NCI-H82 treated with DMSO at 0.1 percent for 48 hours (cell line): Measurements from ENCODE around the gene DNAAF8.
"Not testable (repeated sequence)": the region's sequence is repeated elsewhere in the genome, so short reads cannot be mapped to it uniquely, and the experiment has no call there.

Source experiments
- DNase-seq: peaks from one replicate; lab custom pipeline; 2025; ENCODE audit not compliant: unreplicated experiment; lab: John Stamatoyannopoulos, UW

Gene DNAAF8

DNA sequence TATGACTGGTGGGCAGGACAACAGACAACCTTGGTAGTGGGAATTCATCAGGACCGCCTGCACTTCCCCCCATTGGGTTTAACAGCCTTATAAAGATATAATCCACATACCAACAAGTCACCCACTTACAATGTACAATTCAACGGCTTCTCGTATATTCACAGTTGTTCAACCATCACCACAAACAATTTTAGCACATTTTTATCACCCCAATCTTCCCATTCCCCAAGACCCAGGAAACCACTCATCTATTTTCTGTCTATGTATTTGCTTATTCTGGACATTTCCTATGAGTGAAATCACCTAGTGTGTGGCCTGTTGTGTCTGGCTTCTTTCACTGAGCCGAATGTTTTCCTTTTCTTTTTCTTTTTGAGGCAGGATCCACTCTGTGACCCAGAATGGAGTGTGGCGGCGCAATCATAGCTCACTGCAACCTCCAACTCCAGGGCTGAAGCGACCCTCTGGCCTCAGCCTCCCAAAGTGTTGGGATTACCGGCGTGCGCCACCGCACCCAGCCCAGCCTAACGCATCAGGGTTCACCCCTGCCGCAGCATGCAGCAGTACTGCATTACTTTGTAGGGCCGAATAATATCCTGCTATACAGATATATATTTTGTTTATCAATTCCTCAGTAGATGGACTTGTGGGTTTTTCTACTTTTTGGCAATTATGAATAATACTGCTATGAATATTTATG lies 11.1 kb upstream of the DNAAF8 start:
- no peak for DNase-seq

GRCh38 chr16:4724661-4725270 lies 9.6 kb upstream of the DNAAF8 start:
- DNase-seq = no peak

DNA sequence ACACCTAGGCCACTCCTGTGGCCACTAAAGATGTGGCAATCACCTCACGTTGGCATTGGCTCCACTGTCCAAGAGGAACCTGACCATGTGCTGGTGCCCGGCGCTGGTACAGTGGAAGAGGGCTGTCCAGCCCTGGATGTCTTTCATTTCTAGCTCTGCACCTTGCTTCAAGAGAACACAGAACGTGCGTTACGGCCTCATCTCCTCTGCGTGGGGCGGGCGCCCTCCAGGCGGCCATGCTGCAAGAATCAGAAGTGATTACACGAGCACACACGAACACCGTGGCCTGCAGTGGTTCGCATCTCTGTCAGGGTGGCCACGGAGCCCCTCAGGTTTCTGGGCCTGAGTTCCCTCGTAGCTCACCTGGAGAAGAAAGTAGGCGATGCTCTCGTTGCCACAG lies 7.7 kb upstream of the DNAAF8 start:
- DNase-seq = no peak

DNA sequence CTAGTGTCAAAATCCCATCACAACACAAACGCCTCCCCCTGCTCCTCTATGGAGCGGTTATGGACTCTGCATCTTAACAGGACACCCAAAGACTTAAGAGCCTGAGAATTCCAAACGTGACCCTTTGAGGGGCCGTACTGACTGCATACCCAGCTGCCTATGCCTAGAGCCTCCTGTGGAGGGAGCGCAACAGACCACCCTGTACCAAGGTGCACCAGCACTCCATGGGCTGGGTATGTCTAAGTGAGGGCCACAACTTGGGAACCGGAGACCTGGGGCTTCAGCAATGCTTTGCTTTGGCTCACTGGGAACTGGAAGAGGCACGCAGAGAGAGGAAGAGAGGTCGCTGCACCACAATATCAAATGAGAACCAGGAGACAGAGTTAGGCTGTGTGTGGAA lies 5.7 kb upstream of the DNAAF8 start:
- no peak for DNase-seq

GRCh38 chr16:4729876-4730275 lies 4.5 kb upstream of the DNAAF8 start:
- DNase-seq = no peak

DNA sequence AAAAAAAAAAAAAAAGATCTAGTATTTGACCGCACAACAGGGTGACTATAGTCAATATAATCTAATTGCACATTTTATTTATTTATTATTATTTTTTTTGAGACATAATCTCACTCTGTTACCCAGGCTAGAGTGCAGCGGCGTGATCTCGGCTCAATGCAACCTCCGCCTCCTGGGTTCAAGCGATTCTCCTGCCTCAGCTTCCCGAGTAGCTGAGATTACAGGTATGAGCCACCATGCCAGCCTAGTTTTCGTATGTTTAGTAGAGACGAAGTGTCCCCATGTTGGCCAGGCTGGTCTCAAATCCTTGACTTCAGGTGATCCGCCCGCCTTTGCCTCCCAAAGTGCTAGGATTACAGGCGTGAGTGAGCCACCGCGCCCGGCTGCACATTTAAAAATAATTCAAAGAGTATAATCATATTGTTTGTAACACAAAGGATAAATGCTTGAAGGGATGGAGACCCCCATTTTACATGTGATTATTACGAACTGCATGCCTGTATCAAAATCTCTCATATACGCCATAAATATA lies 1.1 kb upstream of the DNAAF8 start:
- DNase-seq = no peak

DNA sequence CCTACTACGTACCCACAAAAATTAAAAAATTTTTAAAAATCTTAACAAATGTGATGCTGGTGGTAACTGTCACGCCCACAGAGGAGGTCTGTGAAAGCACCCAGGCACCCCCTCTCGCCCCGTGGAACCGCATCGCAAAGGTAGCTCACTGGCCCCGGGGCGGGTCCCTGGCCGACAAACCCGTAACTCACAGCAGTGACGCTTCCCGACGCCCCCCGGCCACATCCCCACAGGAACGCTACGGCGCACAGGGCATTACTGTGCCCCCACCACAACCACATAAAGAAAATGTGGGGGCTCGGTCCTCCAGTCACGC lies 632 bp upstream of the DNAAF8 start:
- no peak for DNase-seq

GRCh38 chr16:4734730-4735535 lies 596 bp downstream of the DNAAF8 start:
- DNase-seq = peak; percentile 26

- DNase-seq = no peak
Observed at GRCh38 chr16:4736546-4736945, 2.2 kb downstream of the DNAAF8 start.

GRCh38 chr16:4737545-4737944 lies 3.2 kb downstream of the DNAAF8 start:
- no peak for DNase-seq

GRCh38 chr16:4738370-4738769 lies 4.0 kb downstream of the DNAAF8 start:
- DNase-seq = not testable (repeated sequence)

- DNase-seq = no peak
Observed at GRCh38 chr16:4743226-4743878, 9.0 kb downstream of the DNAAF8 start.

DNA sequence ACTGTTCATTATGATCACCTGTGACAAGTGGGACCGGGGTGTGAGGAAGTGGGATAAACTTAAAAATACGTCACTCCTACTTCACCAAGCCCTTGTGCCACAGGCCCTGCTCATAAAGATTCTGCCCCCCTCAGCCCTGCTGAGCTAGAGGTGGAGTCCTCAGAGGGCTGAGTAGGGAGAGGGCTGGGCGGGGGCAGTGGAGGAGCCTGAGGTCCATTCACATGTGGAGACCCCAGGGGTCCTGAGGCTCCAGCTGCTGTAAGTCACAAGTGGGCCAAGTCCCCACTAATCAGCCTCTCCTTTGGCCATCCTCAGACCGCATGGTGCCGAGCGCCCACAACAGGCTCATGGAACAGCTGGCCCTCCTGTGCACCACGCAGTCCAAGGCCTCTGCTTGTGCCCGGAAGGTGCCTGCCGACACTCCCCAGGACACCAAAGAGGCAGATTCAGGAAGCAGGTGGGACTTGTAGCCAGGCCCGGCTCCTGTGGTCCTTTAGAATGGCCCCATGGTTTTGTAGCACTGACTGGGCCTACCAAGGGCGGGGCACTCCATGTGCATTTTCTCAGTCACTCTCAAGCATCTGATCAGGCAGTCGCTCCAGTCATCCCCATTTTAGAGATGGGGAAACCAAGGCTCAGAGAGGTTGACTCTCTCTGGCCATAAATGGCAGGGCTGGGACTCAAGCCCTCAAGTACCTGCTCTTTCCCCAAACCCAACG lies 10.4 kb downstream of the DNAAF8 start:
- DNase-seq = no peak

DNA sequence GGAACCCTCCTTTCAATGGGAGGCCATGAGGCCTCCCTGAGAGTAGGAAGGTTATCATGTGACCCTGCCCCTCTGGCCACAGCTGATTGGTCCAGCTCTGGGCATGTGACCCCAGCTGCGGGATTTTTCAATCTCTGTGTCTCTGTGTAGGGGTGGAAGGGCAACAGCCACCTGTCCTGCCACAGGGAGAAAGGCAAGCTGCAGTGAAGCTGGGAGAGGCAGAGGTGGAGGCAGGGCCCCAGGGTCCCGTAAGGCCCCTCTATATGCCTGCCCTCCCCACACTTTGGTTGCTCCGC lies 10.9 kb downstream of the DNAAF8 start:
- no peak for DNase-seq

DNA sequence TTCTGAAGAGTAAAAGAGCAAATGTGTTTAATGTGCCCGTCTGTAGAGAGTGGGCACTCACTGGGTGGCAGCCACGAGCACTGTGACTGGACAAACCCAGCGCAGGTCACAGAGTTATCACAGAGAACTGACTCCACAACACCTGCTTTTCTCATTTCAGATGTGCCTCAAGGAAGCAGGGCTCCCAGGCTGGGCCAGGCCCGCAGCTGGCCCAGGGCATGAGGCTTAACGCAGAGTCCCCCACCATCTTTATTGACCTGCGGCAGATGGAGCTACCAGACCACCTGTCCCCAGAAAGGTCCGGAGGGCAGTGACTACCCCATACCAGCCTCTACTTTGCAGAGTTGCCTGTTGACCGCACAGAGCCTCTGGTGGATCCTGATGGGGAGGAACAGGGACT lies 11.9 kb downstream of the DNAAF8 start:
- no peak for DNase-seq

DNA sequence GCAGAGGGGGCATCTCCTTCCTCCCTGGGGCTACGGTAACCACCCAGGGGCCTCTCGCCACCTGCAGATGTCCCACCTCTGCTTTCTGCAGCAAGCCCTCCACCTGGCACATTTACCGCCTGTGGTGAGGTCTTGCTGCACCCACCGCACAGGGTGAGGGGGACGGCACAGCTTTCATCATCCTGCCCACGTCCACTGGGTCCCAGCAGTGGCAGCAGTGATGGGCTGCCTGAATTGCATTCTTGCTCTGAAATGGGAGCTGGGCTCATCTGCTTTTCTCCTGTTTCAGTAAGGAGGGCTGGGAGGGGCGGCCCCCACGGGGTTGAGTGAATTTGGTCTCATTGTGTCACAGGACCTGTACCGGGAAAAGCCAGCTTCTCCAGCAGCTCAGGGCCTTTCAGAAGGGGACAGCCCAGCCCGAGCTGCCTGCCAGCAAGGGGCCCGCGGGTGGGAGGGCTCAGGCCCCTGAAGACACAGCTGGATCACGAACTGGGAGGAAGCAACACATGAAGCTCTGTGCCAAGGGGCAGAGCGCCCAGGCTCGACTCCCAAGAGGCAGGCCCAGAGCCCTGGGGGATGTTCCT lies 12.7 kb downstream of the DNAAF8 start:
- no peak for DNase-seq

DNA sequence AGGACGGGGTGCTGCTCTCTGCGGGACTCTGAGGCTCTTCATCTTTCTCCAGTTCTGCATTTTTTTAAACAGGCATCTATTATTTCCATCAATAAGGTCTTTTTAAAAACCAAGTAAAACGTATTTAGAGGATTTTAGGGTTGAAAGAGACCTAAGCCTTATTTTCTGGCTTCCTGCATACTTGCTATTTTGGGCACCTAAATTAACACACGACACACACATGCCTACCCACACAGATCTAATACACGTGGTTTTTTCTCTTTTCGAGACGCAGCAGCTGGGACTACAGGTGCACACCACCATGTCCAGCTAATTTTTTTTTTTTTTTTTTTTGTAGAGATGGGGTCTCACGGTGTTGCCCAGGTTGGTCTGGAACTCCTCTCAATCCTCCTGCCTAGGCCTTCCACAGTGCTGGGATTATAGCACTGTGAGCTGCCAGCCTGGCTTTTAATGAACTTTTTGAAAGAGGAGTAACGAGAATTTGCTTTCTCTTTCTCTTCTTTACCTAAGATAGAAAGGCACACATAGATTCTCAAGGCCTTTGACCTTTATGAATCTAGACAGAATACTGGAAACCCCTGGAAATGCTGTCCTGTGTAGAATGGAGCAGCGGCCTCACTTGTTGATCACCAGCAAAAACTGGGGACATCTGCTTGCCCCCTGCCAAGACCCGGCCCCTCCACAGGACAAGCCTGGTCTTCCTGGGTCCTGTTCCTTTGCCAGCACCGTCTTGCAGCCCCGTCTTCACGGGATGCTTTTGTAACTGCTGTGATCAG lies 13.8 kb downstream of the DNAAF8 start:
- DNase-seq = no peak

DNA sequence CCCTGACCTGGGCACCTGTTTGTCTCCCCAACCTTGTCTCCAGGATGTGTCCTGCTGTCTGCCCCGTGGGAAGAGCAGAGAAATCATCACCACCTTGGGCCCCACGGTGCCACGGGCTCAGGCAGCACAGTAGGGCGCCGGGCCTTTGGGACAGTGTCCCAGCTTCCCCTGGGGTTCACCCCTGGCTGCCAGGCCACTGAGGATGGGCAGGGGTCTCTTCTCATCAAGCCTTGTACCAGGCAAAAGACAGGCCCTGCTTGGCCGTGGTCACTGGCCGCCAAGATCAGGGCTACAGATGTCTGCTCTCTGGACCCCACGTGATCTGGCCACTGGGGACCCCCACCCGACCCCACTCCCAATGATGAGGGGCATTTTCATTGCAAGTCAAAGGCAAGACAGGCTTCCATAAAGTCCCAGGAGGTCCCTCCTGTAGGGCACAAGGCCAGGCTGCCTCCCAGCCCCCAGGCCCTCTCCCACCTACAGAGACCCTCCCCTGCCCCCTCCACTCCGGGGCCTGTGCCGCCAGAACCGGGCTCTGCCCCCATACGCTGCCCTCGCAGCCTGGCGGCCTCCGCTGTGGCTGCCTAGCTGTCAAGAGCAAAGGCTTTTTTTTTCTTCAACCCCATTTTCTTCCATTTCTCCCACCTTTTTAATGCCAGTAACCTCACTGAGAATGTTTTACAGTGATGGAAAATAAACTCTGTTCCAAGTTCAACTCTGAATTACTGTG lies 14.5 kb downstream of the DNAAF8 start:
- DNase-seq = no peak

DNA sequence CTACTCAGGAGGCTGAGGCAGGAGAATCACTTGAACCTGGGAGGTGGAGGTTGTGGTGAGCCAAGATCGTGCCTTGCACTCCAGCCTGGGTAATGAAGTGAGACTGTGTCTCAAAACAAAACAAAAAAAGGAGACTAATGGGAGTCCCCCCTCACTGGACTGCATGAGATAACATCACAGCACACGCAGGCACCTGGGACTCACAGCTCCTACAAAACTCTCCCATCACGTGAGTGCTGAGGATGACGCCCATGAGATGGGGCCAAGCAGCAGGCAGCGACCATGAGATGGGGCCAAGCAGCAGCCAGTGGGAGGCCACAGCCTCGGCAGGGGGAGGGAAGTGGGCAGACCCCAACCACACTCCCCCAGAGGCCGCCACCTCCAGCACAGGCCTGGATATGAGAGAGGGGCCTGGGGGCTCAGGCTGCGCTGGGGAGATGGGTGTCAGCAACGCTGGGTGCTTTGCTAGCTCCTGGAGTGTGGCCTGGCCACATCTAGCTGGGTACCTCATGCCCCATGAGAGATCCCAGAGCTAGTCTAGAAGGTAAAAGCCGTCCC lies 15.4 kb downstream of the DNAAF8 start:
- no peak for DNase-seq
